DND-41 (cell line): ENCODE results near the gene TRIM47.

Experiments
- ATAC-seq: fragments of 200-7000 bp; cut with Tn5 transposase; 3 replicates; pipeline ENCODE4 v1.9.1; 2021; ENCODE audit warnings: low read depth; ENCODE audit not compliant: insufficient read depth
- DNase-seq: peaks from one replicate; pipeline ENCODE4 v3.0.0-alpha.2; 2020
- H2AFZ ChIP-seq: 2 replicates; pipeline ENCODE4 v1.6.0; 2012; ENCODE audit warnings: low read depth, low read length
- H3K27ac ChIP-seq: 2 replicates; pipeline ENCODE4 v1.5.1; 2012; ENCODE audit warnings: low read length, inconsistent platforms
- H3K27me3 ChIP-seq: fragments of 200-600 bp; sonication (generic); 2 replicates; pipeline ENCODE4 v1.6.0; 2012; ENCODE audit warnings: low read length, mild to moderate bottlenecking, inconsistent platforms; ENCODE audit not compliant: insufficient read depth, poor library complexity
- H3K36me3 ChIP-seq: 2 replicates; pipeline ENCODE4 v1.5.1; 2012; ENCODE audit warnings: low read length, inconsistent platforms; ENCODE audit not compliant: insufficient read depth
- H3K4me1 ChIP-seq: 2 replicates; pipeline ENCODE4 v1.5.1; 2012; ENCODE audit warnings: mild to moderate bottlenecking, low read length; ENCODE audit not compliant: insufficient read depth
- H3K4me2 ChIP-seq: 2 replicates; pipeline ENCODE4 v1.6.0; 2012; ENCODE audit warnings: mild to moderate bottlenecking, moderate library complexity, low read length, inconsistent platforms; ENCODE audit not compliant: insufficient read depth
- H3K4me3 ChIP-seq, 2 experiments: fragments of 200-600 bp in 1 of 2; shearing (Covaris generic) in 1 of 2; 2 replicates each; pipeline ENCODE4 v1.5.1; 2012 to 2016; ENCODE audit warnings: inconsistent platforms in 2 of 2, low read length in 2 of 2, mild to moderate bottlenecking in 2 of 2, low read depth in 1 of 2, moderate library complexity in 1 of 2
- H3K79me2 ChIP-seq: 2 replicates; pipeline ENCODE4 v1.6.0; 2012; ENCODE audit warnings: low read length, inconsistent platforms; ENCODE audit not compliant: insufficient read depth
- H3K9ac ChIP-seq: 2 replicates; pipeline ENCODE4 v1.6.0; 2012; ENCODE audit warnings: low read depth, mild to moderate bottlenecking, inconsistent platforms, low read length, moderate library complexity
- H3K9me3 ChIP-seq: 2 replicates; pipeline ENCODE4 v1.5.1; 2012; ENCODE audit warnings: low read length, moderate library complexity, mild to moderate bottlenecking, inconsistent platforms; ENCODE audit not compliant: insufficient read depth, severe bottlenecking
- H4K20me1 ChIP-seq: 2 replicates; pipeline ENCODE4 v1.6.0; 2012; ENCODE audit warnings: low read length; ENCODE audit not compliant: insufficient read depth
- CTCF ChIP-seq: IDR thresholded peaks from 2 replicates; pipeline ENCODE4 v1.5.1; 2012; ENCODE audit warnings: borderline replicate concordance, low read length, moderate library complexity, mild to moderate bottlenecking; ENCODE audit not compliant: poor library complexity, severe bottlenecking; ENCODE audit errors: extremely low read depth
- EZH2 ChIP-seq: IDR thresholded peaks from 3 replicates; pipeline ENCODE4 v1.6.1; 2012; ENCODE audit warnings: borderline replicate concordance, low read depth, mild to moderate bottlenecking, moderate library complexity, low read length, inconsistent platforms; ENCODE audit not compliant: severe bottlenecking

TRIM47 gene

GRCh38 chr17:75838410-75838809 is 40.0 kb downstream of the TRIM47 start:
- Histone ChIP-seq H4K20me1 (no peaks in the 10 kb centered on the region), H3K79me2 (peaks cover 13% of the 10 kb centered on the region), H3K9me3 (no peaks in the 10 kb centered on the region), H3K4me2 (no peak overlapping the region), H3K27me3 (no peaks in the 10 kb centered on the region), H3K9ac (no peak overlapping the region), H2AFZ (no peak overlapping the region), H3K4me3 (no peak overlapping the region), H3K36me3 (peaks cover 54% of the 10 kb centered on the region), H3K27ac (no peak overlapping the region), H3K4me1 (peaks cover 14% of the 10 kb centered on the region)
- DNase-seq = no peak
- no peak for TF ChIP-seq EZH2
- no peak for TF ChIP-seq CTCF
- no peak for ATAC-seq

GRCh38 chr17:75837899-75838298 is 40.5 kb downstream of the TRIM47 start:
- H3K4me3 ChIP-seq = no peak overlapping the region
- DNase-seq = no peak
- H4K20me1 ChIP-seq = no peaks in the 10 kb centered on the region
- no peak for TF ChIP-seq CTCF
- TF ChIP-seq EZH2 = no peak
- no peaks in the 10 kb centered on the region for H3K27me3 ChIP-seq
- peaks cover 7% of the 10 kb centered on the region for H3K79me2 ChIP-seq
- H3K4me1 ChIP-seq = peaks cover 9% of the 10 kb centered on the region
- H3K36me3 ChIP-seq = peaks cover 54% of the 10 kb centered on the region
- no peak for ATAC-seq
- H2AFZ ChIP-seq = no peak overlapping the region
- H3K9ac ChIP-seq = no peak overlapping the region
- H3K27ac ChIP-seq = no peak overlapping the region
- no peak overlapping the region for H3K4me2 ChIP-seq
- H3K9me3 ChIP-seq = no peaks in the 10 kb centered on the region

GRCh38 chr17:75836605-75837004 is 41.8 kb downstream of the TRIM47 start:
- no peak for DNase-seq
- no peaks in the 10 kb centered on the region for H4K20me1 ChIP-seq
- TF ChIP-seq CTCF (no peak), EZH2 (no peak)
- H3K27ac ChIP-seq = no peak overlapping the region
- H3K27me3 ChIP-seq = no peaks in the 10 kb centered on the region
- H3K9ac ChIP-seq = no peak overlapping the region
- no peak overlapping the region for H2AFZ ChIP-seq
- H3K4me1 ChIP-seq = no peaks in the 10 kb centered on the region
- H3K79me2 ChIP-seq = no peaks in the 10 kb centered on the region
- H3K36me3 ChIP-seq = peaks cover 51% of the 10 kb centered on the region
- no peak overlapping the region for H3K4me2 ChIP-seq
- no peak for ATAC-seq
- H3K4me3 ChIP-seq = no peak overlapping the region
- no peaks in the 10 kb centered on the region for H3K9me3 ChIP-seq

GRCh38 chr17:75835654-75835987 is 42.8 kb downstream of the TRIM47 start:
- no peak overlapping the region for H3K9ac ChIP-seq

More at GRCh38 chr17:75835654-75835987, 42.8 kb downstream of the TRIM47 start:
- Histone ChIP-seq H3K27ac (no peak overlapping the region), H3K4me1 (no peaks in the 10 kb centered on the region), H2AFZ (no peak overlapping the region), H3K4me2 (no peak overlapping the region), H3K79me2 (no peaks in the 10 kb centered on the region), H3K4me3 (no peak overlapping the region), H3K27me3 (no peaks in the 10 kb centered on the region), H3K36me3 (peaks cover 55% of the 10 kb centered on the region), H4K20me1 (no peaks in the 10 kb centered on the region), H3K9me3 (no peaks in the 10 kb centered on the region)
- ATAC-seq (no peak), DNase-seq (no peak)
- no peak for TF ChIP-seq EZH2
- TF ChIP-seq CTCF = no peak
